Measurements from ENCODE around the gene HYI. TPM values are rescaled to one million over a fixed set of nuclear protein-coding genes. Genes with fewer than 3 reads are reported as not detected.

Gene HYI
- total and polyA plus RNA-seq, 2 experiments from 2014 or later: 14.3 to 18.9 TPM

- TF ChIP-seq, protein P1, sequence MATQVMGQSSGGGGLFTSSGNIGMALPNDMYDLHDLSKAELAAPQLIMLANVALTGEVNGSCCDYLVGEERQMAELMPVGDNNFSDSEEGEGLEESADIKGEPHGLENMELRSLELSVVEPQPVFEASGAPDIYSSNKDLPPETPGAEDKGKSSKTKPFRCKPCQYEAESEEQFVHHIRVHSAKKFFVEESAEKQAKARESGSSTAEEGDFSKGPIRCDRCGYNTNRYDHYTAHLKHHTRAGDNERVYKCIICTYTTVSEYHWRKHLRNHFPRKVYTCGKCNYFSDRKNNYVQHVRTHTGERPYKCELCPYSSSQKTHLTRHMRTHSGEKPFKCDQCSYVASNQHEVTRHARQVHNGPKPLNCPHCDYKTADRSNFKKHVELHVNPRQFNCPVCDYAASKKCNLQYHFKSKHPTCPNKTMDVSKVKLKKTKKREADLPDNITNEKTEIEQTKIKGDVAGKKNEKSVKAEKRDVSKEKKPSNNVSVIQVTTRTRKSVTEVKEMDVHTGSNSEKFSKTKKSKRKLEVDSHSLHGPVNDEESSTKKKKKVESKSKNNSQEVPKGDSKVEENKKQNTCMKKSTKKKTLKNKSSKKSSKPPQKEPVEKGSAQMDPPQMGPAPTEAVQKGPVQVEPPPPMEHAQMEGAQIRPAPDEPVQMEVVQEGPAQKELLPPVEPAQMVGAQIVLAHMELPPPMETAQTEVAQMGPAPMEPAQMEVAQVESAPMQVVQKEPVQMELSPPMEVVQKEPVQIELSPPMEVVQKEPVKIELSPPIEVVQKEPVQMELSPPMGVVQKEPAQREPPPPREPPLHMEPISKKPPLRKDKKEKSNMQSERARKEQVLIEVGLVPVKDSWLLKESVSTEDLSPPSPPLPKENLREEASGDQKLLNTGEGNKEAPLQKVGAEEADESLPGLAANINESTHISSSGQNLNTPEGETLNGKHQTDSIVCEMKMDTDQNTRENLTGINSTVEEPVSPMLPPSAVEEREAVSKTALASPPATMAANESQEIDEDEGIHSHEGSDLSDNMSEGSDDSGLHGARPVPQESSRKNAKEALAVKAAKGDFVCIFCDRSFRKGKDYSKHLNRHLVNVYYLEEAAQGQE (IDR thresholded peaks at IDR 0.05; ENCODE audit: unreplicated experiment): no peak
- no peak for TF ChIP-seq JUNB (IDR thresholded peaks at IDR 0.05; ENCODE audit: unreplicated experiment)
- TF ChIP-seq CREB1 (CRISPR knock-in tag; IDR thresholded peaks at IDR 0.05; ENCODE audit: low read depth): no peak
- TF ChIP-seq, protein P2, sequence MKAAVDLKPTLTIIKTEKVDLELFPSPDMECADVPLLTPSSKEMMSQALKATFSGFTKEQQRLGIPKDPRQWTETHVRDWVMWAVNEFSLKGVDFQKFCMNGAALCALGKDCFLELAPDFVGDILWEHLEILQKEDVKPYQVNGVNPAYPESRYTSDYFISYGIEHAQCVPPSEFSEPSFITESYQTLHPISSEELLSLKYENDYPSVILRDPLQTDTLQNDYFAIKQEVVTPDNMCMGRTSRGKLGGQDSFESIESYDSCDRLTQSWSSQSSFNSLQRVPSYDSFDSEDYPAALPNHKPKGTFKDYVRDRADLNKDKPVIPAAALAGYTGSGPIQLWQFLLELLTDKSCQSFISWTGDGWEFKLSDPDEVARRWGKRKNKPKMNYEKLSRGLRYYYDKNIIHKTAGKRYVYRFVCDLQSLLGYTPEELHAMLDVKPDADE (IDR thresholded peaks at IDR 0.05): no peak
- TF ChIP-seq ZNF331 (CRISPR knock-in tag; IDR thresholded peaks at IDR 0.05; ENCODE audit: low read depth): no peak
- TF ChIP-seq CTCF (conservative IDR thresholded peaks at IDR 0.05; ENCODE audit: low read depth in 2 of 2): no peak
- TF ChIP-seq POLR2AphosphoS5 (IDR thresholded peaks at IDR 0.05; ENCODE audit: low read depth): no peak
- TF ChIP-seq EZH2 (IDR thresholded peaks at IDR 0.05; ENCODE audit: low read depth, unreplicated experiment): no peak
Observed at GRCh38 chr1:43410571-43410970, 43.2 kb downstream of the HYI start (continued).

- Histone ChIP-seq H3K79me2 (replicated peaks; ENCODE audit: insufficient read depth) (no peaks in the 10 kb centered on the region), H3K27me3 (ENCODE audit: insufficient read depth) (no peaks in the 10 kb centered on the region), H4K20me1 (replicated peaks; ENCODE audit: insufficient read depth) (no peaks in the 10 kb centered on the region; the same call in 1 of the 2 replicates), H3K4me3 (no peak overlapping the region), H3K27ac (ENCODE audit: low read depth) (no peak overlapping the region), H3K36me3 (ENCODE audit: insufficient read depth) (no peaks in the 10 kb centered on the region), H2AFZ (no peak overlapping the region), H3F3A (replicated peaks; ENCODE audit: low read depth) (no peaks in the 10 kb centered on the region), H3K4me2 (no peak overlapping the region), H3K4me1 (ENCODE audit: insufficient read depth) (no peaks in the 10 kb centered on the region), H3K9me2 (ENCODE audit: insufficient read depth) (no peaks in the 10 kb centered on the region)
- Mint-ChIP-seq H3K4me3 (no peak overlapping the region), H3K27me3 (ENCODE audit: insufficient read depth, low read depth, poor library complexity) (no peaks in the 10 kb centered on the region), H3K27ac (no peak overlapping the region), H3K36me3 (ENCODE audit: low read depth) (peaks cover 13% of the 10 kb centered on the region), H3K4me1 (no peaks in the 10 kb centered on the region), H3K9me3 (no peaks in the 10 kb centered on the region)
- DNase-seq (ENCODE audit: low spot score): no peak
- no peak for ATAC-seq
- TF ChIP-seq EZH2phosphoT487 (IDR thresholded peaks at IDR 0.05; ENCODE audit: unreplicated experiment) (no peak), CREB1 (CRISPR knock-in tag; IDR thresholded peaks at IDR 0.05; ENCODE audit: low read depth) (no peak), ZNF462 (CRISPR knock-in tag; IDR thresholded peaks at IDR 0.05) (no peak)
Observed at GRCh38 chr1:43405876-43406234, 47.9 kb downstream of the HYI start.
